ENCODE results near the gene TOM1L2. TPM values are rescaled to one million over a fixed set of nuclear protein-coding genes. Genes with fewer than 3 reads are reported as not detected.

Gene TOM1L2
- total RNA-seq, 1 donor from 2014 or later: 33.7 TPM

- DNase-seq (ENCODE audit: extremely low read depth, low read depth, low spot score): no peak
Measured at GRCh38 chr17:17880577-17881196, 91.5 kb downstream of the TOM1L2 start.

- peak; percentile 76 for DNase-seq (ENCODE audit: extremely low read depth, low read depth, low spot score)
Measured at GRCh38 chr17:17877529-17878358, 94.5 kb downstream of the TOM1L2 start.

GRCh38 chr17:17876959-17877528 lies 95.2 kb downstream of the TOM1L2 start:
- DNase-seq (ENCODE audit: extremely low read depth, low read depth, low spot score): no peak

GRCh38 chr17:17874478-17874877 lies 97.7 kb downstream of the TOM1L2 start:
- no peak for DNase-seq (ENCODE audit: extremely low read depth, low read depth, low spot score)

DNA sequence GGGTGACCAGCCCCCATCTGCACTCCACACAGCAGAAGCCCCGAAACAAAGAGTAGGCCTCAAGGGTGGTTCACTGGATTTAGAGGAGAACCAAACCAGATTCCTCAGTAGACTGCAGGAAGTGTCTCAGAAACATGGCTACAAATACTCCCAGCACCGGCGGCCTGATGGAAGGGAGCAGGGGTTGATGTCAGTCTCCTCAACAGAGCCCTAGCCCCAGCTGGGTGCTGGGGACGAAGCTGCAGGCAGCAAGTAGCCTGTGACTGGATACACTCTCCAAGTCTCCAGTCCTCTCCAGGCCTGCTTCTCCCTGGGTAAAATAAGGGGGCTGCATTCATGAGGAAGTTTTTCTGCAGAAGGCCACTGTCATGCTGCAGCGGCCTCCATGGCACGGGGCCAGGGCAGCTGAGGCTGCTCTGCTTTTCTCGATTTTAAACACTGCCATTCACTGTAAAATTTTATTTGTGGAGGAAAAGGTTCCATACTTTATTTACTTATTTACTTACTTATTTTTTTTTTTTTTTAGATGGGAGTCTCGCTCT lies 98.7 kb downstream of the TOM1L2 start:
- DNase-seq (ENCODE audit: extremely low read depth, low read depth, low spot score): no peak

GRCh38 chr17:17872547-17873345 lies 99.5 kb downstream of the TOM1L2 start:
- no peak for DNase-seq (ENCODE audit: extremely low read depth, low read depth, low spot score)

DNA sequence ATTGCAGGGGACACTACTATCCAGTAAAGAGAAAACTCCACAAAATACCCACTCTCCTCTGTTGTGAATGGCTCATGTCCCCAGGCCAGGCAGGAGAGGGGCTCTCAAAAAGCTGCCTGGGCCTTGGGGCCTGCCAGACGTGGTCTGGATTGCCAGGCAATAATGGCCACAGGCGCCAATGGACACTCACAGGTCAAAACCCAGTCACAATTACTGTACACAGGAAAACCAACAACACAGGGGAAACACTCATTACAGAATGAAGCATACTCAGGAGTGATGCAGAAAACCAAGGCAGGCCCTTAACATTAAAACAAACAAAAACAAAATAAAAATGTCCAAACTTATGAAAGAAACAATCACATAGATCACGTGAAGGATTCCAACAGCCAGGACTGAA lies 100.3 kb downstream of the TOM1L2 start:
- no peak for DNase-seq (ENCODE audit: extremely low read depth, low read depth, low spot score)

DNA sequence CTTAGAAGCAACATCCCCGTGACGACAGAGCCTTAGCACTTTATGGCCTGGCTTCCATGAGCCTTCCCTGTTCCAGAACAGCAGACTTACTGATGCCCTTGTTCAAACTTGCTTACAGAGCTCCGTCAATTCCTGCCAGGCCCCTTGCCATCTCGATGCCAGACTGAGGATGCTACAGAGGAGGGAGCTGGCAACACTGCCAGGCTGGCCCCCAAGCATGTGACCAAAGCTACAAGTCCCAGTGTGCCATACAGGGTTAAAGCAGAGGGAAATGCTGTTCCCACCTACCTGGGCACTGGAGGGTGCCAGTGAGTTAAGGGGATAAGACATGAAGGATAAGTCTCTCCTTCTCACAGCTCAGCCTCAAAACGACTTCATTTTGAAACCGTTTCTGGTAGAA lies 102.0 kb downstream of the TOM1L2 start:
- DNase-seq (ENCODE audit: extremely low read depth, low read depth, low spot score): no peak

DNA sequence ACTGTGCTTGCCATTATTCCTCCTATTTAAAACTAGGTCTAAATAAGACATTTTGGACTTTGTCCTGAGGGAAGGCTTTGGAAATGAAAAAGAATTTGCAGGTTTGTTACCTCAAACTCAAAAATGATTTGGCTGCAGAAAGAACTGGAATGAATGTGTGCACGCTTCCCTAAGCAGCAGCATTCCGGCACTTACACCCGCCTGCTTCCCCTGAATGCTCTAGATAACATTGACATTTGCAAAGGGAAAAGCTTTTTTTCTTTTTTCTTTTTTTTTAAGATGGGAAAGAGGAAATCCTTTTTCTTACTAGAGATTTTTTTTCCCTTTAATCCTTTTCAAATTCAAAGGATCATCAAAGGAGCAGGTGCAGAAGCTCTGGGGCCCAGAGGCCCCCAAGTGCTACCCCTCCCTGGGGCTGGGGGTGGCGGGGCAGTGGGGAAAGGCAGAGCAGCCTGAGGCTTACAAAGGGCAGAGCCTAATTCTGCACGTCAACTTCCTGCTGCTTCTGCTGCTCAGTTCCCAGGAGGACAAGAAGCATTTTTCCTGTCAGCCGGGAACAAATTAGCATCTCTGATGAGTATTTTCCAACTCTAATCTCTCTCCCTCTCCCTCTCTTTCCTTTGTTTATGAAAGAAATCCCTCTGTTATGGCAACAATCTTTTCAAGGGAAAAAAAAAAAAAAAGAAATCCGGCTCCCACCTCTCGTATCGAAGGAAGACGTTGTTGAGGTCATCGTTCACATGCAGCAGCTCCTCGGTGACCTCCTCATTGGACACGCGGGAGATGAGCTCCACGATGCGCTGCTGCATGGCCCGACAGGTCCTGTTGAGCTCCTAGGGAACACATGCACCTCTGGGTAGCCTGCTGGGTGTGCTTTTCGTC lies 103.3 kb downstream of the TOM1L2 start:
- DNase-seq (ENCODE audit: extremely low read depth, low read depth, low spot score): peak; percentile 25

DNA sequence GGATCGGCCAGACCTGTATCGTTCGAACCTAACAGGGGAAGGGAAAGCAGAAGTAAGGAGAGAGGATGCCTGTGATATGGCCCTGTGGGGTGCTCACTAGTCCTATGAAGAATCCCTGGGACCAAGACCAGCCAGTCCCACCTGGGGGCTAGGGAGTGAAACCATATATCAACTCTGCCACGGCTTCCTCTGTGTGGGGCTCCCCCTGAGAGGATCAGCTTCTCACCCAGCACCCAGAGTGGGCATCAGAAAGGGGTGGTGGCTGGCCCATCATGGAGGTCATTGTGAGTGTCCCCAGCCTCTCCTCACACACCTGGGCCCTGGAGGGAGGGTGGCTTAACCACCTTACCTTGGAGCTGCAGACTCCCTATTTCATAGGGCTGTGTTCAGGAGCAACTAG lies 105.3 kb downstream of the TOM1L2 start:
- no peak for DNase-seq (ENCODE audit: extremely low read depth, low read depth, low spot score)

GRCh38 chr17:17866425-17866824 lies 105.8 kb downstream of the TOM1L2 start:
- no peak for DNase-seq (ENCODE audit: extremely low read depth, low read depth, low spot score)

DNA sequence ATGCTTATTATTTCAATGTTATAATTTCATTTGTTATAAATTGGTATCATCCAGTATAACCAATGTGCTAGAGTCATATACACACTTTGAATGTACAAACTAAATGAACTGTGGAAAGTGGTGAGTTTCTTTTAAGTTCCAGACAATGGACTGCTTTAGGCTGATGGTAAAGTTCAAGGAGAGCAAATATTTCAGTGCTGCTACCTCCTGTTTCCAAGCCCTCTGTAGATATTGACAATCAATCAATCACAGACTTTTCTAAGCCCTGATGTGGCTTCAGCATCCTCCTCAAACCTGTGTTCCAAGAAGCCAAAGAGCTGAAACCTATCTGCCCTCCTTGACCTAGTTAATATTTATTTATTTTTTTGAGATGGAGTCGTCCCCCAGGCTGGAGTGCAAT lies 107.2 kb downstream of the TOM1L2 start:
- DNase-seq (ENCODE audit: extremely low read depth, low read depth, low spot score): no peak

GRCh38 chr17:17860766-17861107 lies 111.5 kb downstream of the TOM1L2 start:
- no peak for DNase-seq (ENCODE audit: extremely low read depth, low read depth, low spot score)

DNA sequence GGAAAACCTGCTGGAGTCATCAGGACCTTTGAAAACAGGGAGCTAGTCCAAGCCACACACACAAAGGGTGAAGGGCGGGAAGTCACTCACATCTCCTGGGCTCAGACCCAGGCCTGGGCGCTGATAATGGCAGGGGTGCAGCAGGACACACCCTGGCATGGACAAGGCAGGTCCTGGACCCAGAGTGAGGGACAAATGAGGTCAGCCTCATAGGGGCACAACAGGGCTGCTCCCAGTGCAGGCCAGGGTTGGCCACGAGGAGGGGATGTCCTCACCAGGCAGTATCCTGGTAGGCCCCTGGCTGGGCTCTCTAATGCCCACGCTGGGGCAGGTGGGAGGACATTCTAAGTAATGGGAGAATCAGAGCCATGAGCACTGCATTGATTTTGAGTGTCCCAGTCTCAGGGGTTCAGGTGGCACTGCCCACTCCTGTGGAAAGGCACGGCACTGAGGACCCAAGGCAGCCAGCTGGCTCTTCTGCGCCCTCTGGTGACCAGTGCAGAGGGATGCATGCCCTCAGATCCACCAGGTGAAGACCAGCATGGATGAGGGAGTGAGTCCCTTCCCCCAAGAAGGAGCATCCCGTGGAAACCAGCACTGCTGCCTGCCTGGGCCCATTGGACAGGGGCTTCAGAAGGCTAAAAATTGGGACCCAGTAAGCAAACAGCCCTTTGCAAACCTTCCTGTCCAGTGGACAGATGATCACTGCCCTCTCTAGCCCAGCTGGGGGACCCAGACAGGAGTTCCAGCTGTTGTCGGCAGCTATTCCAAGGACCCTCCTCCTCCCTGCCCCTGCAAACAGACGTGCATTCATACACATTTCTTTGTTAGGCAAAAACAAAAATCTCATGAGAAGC lies 112.1 kb downstream of the TOM1L2 start:
- DNase-seq (ENCODE audit: extremely low read depth, low read depth, low spot score): no peak

DNA sequence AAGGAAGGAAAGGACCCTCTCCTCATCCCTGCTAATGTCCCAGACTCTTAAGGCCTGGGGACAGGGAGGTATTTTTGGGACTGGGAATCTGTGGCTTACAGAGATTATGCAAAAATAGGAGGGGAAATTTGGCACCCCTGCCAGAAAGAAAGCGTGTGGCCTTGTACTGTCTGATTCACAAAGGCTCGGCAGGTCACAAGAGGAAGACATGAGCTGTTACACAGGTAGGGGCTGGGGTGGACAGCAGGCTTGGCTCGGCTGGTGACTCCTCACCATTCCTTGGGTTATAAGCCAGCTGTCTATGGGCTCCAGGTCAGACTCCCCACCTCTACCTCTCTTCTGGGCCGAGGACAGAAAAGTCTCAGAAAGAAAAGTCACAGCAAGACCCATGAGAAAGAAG lies 114.7 kb downstream of the TOM1L2 start:
- no peak for DNase-seq (ENCODE audit: extremely low read depth, low read depth, low spot score)

DNA sequence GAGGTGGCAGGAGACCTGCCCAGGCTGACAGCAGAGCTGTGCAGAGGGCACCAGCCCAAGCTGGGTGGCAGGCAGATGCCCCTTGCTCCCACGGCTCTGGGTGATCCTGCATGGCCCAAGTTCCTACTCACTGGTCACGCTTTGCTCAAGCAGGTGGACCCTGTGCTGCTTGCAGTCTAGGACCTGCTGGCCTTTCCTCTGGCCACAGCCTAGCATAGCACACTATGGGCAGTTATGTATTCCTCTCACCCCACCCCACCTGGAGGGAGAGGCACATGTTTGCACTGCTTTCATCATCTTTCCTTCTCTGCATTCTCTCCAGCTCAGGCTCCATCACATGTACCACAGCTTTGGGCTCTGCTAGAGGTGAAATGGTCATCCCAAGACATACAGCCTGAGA lies 115.8 kb downstream of the TOM1L2 start:
- no peak for DNase-seq (ENCODE audit: extremely low read depth, low read depth, low spot score)

GRCh38 chr17:17855976-17856375 lies 116.2 kb downstream of the TOM1L2 start:
- no peak for DNase-seq (ENCODE audit: extremely low read depth, low read depth, low spot score)

GRCh38 chr17:17853811-17854447 lies 118.3 kb downstream of the TOM1L2 start:
- DNase-seq (ENCODE audit: extremely low read depth, low read depth, low spot score): no peak

DNA sequence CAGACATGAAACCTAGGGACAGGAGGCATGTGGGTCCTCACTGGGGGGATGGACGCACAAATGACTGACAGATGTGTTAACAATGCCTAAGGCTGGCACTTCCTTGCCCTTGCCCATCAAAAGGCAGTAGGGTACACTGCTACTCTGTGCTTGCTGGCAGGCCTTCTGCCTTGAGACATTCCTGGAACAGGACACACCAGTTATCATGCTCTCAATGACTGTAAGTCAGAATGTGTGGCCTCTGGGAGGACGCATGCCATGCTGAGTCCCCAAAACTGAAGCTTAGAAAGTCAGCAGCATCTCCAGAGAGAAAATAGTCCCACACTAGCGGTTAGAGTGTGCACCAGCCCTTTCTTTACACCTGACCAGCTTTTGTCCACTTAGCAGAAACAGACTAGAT lies 119.3 kb downstream of the TOM1L2 start:
- DNase-seq (ENCODE audit: extremely low read depth, low read depth, low spot score): no peak
